PC-3 (cell line): ENCODE data around the gene ERCC2. TPM values are rescaled to one million over a fixed set of nuclear protein-coding genes. Genes with fewer than 3 reads are reported as not detected.

Source experiments
- ATAC-seq: fragments of 200-7000 bp; cut with Tn5 transposase; 2 replicates; pipeline ENCODE4 v1.9.1; 2020; ENCODE audit warnings: mild to moderate bottlenecking, moderate library complexity
- BruUV-seq: library from RNA; stranded (reverse); fragments of 400-500 nt; replicated peaks from 2 replicates; lab custom pipeline; 2021; lab: Mats Ljungman, UMichigan
- CTCF ChIA-PET: fragments of 300-600 bp; sonication (Branson Sonifier 250); formaldehyde crosslinking; loops from one replicate; lab custom pipeline; 2022; ENCODE audit warnings: antibody characterized with exemption; lab: Charles Lee
- POLR2A ChIA-PET: fragments of 300-600 bp; sonication (Branson Sonifier 250); formaldehyde crosslinking; loops from one replicate; lab custom pipeline; 2022; ENCODE audit warnings: antibody characterized with exemption; ENCODE audit not compliant: unreplicated experiment; lab: Charles Lee
- DNase-seq: peaks from one replicate; pipeline ENCODE4 v3.0.0-alpha.2; 2015
- H2AFZ ChIP-seq: fragments of 300-600 bp; sonication (generic); 2 replicates; pipeline ENCODE4 v1.6.0; 2016; ENCODE audit warnings: antibody characterized with exemption, low read length
- H3F3A ChIP-seq: fragments of 300-600 bp; sonication (generic); one replicate; pipeline ENCODE4 v1.6.0; 2017; ENCODE audit warnings: antibody characterized with exemption, low read length, control low read depth, mild to moderate bottlenecking; ENCODE audit not compliant: unreplicated experiment
- H3K27ac ChIP-seq: fragments of 300-600 bp; sonication (generic); 2 replicates; pipeline ENCODE4 v1.5.1; 2016; ENCODE audit warnings: mild to moderate bottlenecking, low read length
- H3K27me3 ChIP-seq: fragments of 300-600 bp; sonication (generic); 2 replicates; pipeline ENCODE4 v1.6.1; 2016; ENCODE audit warnings: low read length, mixed read lengths
- H3K36me3 ChIP-seq: fragments of 300-600 bp; sonication (generic); 2 replicates; pipeline ENCODE4 v1.6.1; 2016; ENCODE audit warnings: low read depth, mixed run types, low read length, mixed read lengths
- H3K4me1 ChIP-seq: fragments of 300-600 bp; sonication (generic); 2 replicates; pipeline ENCODE4 v1.5.1; 2016; ENCODE audit warnings: low read length; ENCODE audit not compliant: insufficient read depth
- H3K4me2 ChIP-seq: fragments of 300-600 bp; sonication (generic); 2 replicates; pipeline ENCODE4 v1.6.0; 2016; ENCODE audit warnings: low read length
- H3K4me3 ChIP-seq: fragments of 300-600 bp; sonication (generic); 2 replicates; pipeline ENCODE4 v1.5.1; 2016; ENCODE audit warnings: mild to moderate bottlenecking, low read length, mixed read lengths
- H3K79me2 ChIP-seq: fragments of 300-600 bp; sonication (generic); 2 replicates; pipeline ENCODE4 v1.6.1; 2017; ENCODE audit warnings: low read length, mixed read lengths
- H3K9ac ChIP-seq: fragments of 300-600 bp; sonication (generic); 2 replicates; pipeline ENCODE4 v1.6.0; 2016; ENCODE audit warnings: mild to moderate bottlenecking, low read length
- H3K9me2 ChIP-seq: fragments of 300-600 bp; sonication (generic); replicated peaks from 2 replicates; pipeline ENCODE4 v1.6.1; 2016; ENCODE audit warnings: mixed run types, low read length, mixed read lengths
- H3K9me3 ChIP-seq: fragments of 300-600 bp; sonication (generic); 2 replicates; pipeline ENCODE4 v1.6.1; 2016; ENCODE audit warnings: low read length, mixed read lengths
- H4K20me1 ChIP-seq: fragments of 300-600 bp; sonication (generic); 2 replicates; pipeline ENCODE4 v1.6.1; 2016; ENCODE audit warnings: low read length, mixed read lengths
- CTCF ChIP-seq: fragments of 300-600 bp; sonication (generic); conservative IDR thresholded peaks from 2 replicates; pipeline ENCODE4 v1.5.1; 2017; ENCODE audit warnings: antibody characterized with exemption, low read depth, mild to moderate bottlenecking, low read length
- EZH2 ChIP-seq: fragments of 300-600 bp; sonication (generic); IDR thresholded peaks from one replicate; pipeline ENCODE4 v1.6.1; 2017; ENCODE audit warnings: antibody characterized with exemption, mild to moderate bottlenecking, low read length; ENCODE audit not compliant: unreplicated experiment
- EZH2phosphoT487 ChIP-seq: fragments of 300-600 bp; sonication (generic); IDR thresholded peaks from 2 replicates; pipeline ENCODE4 v1.6.1; 2018; ENCODE audit warnings: mild to moderate bottlenecking, antibody characterized with exemption, low read length, borderline replicate concordance
- intact Hi-C: fragments of 100-400 bp; cut with micrococcal nuclease; formaldehyde crosslinking; loops from 2 replicates; pipeline ENCODE4 v1.9.0; 2023
- total RNA-seq: library from RNA; depleted of rRNA; stranded (reverse); fragments of >200 nt; gene quantifications from 2 replicates; pipeline ENCODE4 v1.2.3, GENCODE V29; 2014

ERCC2 gene
- total RNA-seq, 1 experiment from 2014 or later = 48.0 TPM

- BruUV-seq = no TSS peak
- POLR2A ChIA-PET = no interaction called here
- CTCF ChIA-PET = no interaction called here
Measured at GRCh38 chr19:45349126-45349415, 21.3 kb downstream of the ERCC2 start.

GRCh38 chr19:45348367-45349125 is 21.8 kb downstream of the ERCC2 start:
- H3K27ac ChIP-seq = no peak overlapping the region
- H3K9me2 ChIP-seq = no peaks in the 10 kb centered on the region
- no peaks in the 10 kb centered on the region for H3K27me3 ChIP-seq
- H3K79me2 ChIP-seq = no peaks in the 10 kb centered on the region
- H3K36me3 ChIP-seq = no peaks in the 10 kb centered on the region
- H3K9me3 ChIP-seq = no peaks in the 10 kb centered on the region
- no TSS peak for BruUV-seq
- intact Hi-C loops = no loop called here
- H4K20me1 ChIP-seq = no peaks in the 10 kb centered on the region
- ChIA-PET CTCF (no interaction called here), POLR2A (no interaction called here)
- no peak overlapping the region for H3K4me3 ChIP-seq
- H3K4me2 ChIP-seq = no peak overlapping the region
- H2AFZ ChIP-seq = no peak overlapping the region
- H3F3A ChIP-seq = no peaks in the 10 kb centered on the region
- no peaks in the 10 kb centered on the region for H3K4me1 ChIP-seq
- DNase-seq (no peak), ATAC-seq (no peak; the same call in 1 of the 2 replicates)
- TF ChIP-seq EZH2 = no peak
- TF ChIP-seq CTCF = no peak
- TF ChIP-seq EZH2phosphoT487 = no peak
- H3K9ac ChIP-seq = no peak overlapping the region

More at GRCh38 chr19:45349126-45349415, 21.3 kb downstream of the ERCC2 start:
- H2AFZ ChIP-seq = no peak overlapping the region
- H3K27ac ChIP-seq = no peak overlapping the region
- no peaks in the 10 kb centered on the region for H3K9me2 ChIP-seq
- H3K9me3 ChIP-seq = no peaks in the 10 kb centered on the region
- no peak overlapping the region for H3K4me2 ChIP-seq
- no peak overlapping the region for H3K4me3 ChIP-seq
- no peaks in the 10 kb centered on the region for H3K4me1 ChIP-seq
- DNase-seq = no peak
- H3K79me2 ChIP-seq = no peaks in the 10 kb centered on the region
- H3K27me3 ChIP-seq = no peaks in the 10 kb centered on the region
- TF ChIP-seq EZH2phosphoT487 (no peak), CTCF (no peak), EZH2 (no peak)
- intact Hi-C loops = no loop called here
- ATAC-seq = no peak
- no peaks in the 10 kb centered on the region for H3K36me3 ChIP-seq
- no peaks in the 10 kb centered on the region for H4K20me1 ChIP-seq
- no peaks in the 10 kb centered on the region for H3F3A ChIP-seq
- H3K9ac ChIP-seq = no peak overlapping the region

GRCh38 chr19:45347570-45348366 is 22.6 kb downstream of the ERCC2 start:
- H3K9me2 ChIP-seq = no peaks in the 10 kb centered on the region
- no peak for ATAC-seq
- no TSS peak for BruUV-seq
- no peak for DNase-seq
- no peak overlapping the region for H3K27ac ChIP-seq
- H3K4me1 ChIP-seq = no peaks in the 10 kb centered on the region
- no peaks in the 10 kb centered on the region for H4K20me1 ChIP-seq
- H3K4me2 ChIP-seq = no peak overlapping the region
- H3F3A ChIP-seq = no peaks in the 10 kb centered on the region
- H2AFZ ChIP-seq = no peak overlapping the region
- H3K36me3 ChIP-seq = no peaks in the 10 kb centered on the region
- no peaks in the 10 kb centered on the region for H3K9me3 ChIP-seq
- no peaks in the 10 kb centered on the region for H3K27me3 ChIP-seq
- ChIA-PET CTCF (no interaction called here), POLR2A (no interaction called here)
- TF ChIP-seq EZH2 (no peak), EZH2phosphoT487 (no peak), CTCF (no peak)
- H3K79me2 ChIP-seq = no peaks in the 10 kb centered on the region
- no peak overlapping the region for H3K9ac ChIP-seq
- no peak overlapping the region for H3K4me3 ChIP-seq
- intact Hi-C loops = no loop called here
